ENCODE results near the gene FBXW7.

The FBXW7 gene

GRCh38 chr4:152464030-152464823 is 71.7 kb downstream of the FBXW7 start:
- DNase-seq: no peak

- no peak for DNase-seq
Measured at GRCh38 chr4:152463562-152463961, 72.3 kb downstream of the FBXW7 start.

GRCh38 chr4:152462695-152463094 is 73.2 kb downstream of the FBXW7 start:
- DNase-seq: no peak

DNA sequence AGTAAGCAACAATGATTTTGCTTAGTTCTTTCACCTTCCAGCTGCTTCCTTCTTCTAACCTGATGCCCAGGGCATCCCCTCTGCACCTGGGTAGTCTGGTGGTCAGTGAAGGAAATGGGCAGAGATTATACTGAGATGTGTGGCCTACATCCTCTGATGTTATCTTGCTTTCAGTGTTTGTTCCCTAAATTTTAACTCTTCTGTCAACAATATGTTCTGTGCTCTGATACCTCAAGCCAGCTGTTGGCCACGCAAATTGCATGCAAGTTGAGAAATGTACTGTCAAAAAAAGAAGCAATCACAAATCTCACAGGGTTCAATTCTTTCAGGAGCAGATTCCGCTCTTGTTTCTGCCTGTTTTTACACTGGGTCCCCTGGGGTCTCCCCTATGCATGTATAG is 73.8 kb downstream of the FBXW7 start:
- no peak for DNase-seq

DNA sequence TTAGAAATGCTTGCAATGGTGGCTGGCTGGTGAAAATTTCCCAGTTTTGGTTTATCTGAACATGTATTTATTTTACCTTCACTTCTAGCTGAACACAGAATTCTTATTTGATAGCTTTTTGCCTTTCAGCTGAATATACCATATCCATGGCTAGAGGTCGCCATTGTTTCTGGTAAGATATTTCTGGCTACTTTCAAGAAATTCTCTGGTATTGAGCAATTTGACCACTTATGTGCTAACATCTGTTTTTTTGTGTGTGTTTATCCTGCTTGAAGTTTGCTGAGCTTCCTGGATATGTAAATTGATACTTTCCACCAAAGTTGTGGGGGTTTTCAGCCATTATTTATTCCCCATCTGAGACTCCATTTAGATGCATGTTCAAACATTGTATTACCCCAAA is 75.4 kb downstream of the FBXW7 start:
- DNase-seq: no peak

DNA sequence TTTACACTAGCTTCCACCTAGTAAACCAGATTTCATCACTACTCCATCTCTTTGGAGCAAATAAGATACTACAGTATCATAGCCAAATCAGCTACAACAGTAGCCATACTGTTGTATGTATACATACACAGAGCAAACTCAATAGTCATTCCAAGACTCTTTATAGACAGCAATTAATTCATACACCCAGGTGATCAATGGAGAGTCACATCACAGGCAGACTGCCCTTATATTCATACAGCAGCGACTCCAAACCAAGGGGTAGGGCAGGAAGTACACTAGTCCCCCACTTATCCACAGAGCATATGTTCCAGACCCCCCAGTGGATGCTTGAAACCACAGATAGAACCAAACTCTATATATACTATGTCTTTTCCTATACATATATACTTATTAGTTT is 76.6 kb downstream of the FBXW7 start:
- no peak for DNase-seq

DNA sequence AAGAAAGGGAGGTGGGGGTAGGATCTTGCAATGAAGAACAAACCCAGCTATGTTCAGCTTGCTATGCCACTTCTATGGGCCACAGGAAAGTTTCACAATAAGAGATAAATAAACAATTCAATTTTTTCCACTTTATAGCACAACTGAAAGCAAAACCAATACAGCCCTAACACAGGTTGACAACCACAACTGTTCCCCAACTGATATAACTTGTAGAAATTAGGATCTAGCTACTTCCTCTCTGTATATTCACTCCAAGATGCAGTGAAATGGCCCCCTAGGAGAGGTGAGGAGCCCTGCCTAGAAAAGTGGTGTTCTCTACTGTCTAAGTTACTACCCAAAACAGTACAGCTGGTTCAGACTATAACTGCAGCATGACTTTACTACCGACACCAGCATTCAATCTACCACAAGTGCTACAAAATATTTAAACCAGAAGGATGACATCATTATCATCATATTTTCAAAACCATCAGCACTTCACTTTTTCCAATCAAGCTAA is 77.0 kb downstream of the FBXW7 start:
- no peak for DNase-seq

GRCh38 chr4:152456609-152457008 is 79.3 kb downstream of the FBXW7 start:
- DNase-seq: no peak

GRCh38 chr4:152455311-152455710 is 80.6 kb downstream of the FBXW7 start:
- no peak for DNase-seq

DNA sequence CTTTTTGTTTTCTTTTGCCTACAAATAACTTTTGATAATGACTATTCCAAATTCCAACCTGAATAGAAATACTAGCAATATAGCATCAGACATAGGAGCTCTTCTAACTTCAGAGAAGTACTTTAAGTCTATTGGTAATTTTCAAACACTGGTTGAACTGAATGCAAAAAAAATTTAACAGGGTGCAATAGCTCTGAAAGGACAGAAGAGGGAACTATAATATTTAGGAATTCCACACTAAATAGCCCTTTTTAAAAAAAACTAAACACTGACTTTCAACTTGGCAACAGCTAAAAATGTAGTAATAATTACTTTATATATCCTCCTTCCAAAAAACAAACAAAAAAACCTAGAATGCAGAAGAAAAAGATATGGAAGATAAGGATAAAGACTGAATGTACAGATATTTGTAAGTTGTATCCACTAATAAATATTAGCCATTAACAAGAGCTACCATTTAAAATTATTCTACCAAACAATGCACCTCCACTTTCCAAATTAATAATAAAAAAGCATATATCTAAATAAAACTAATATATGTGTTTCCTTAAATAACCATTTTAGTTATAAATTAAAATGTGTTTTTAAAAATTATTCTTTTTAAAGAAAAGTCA is 81.4 kb downstream of the FBXW7 start:
- no peak for DNase-seq

GRCh38 chr4:152451496-152451895 is 84.4 kb downstream of the FBXW7 start:
- no peak for DNase-seq

GRCh38 chr4:152448854-152449253 is 87.0 kb downstream of the FBXW7 start:
- peak; percentile 10 for DNase-seq

GRCh38 chr4:152448038-152448707 is 87.7 kb downstream of the FBXW7 start:
- DNase-seq: peak; percentile 77

DNA sequence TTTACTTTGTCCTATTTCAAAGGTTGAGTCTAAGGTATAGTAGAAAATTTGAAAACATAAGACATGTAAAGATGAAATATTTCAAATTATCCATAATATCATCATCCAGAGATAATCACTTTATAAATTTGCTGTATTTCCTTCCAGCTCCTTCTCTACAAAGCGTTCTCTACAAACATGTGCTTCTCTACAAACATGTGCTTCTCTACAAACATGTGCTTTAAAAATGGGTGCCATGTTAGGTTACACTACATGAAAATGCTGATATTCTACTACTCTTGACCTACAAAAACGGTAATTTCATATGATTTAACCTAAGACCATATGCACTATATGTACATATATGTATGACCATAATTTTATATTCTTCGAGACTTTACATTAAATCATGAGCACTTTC is 92.0 kb downstream of the FBXW7 start:
- DNase-seq: no peak

DNA sequence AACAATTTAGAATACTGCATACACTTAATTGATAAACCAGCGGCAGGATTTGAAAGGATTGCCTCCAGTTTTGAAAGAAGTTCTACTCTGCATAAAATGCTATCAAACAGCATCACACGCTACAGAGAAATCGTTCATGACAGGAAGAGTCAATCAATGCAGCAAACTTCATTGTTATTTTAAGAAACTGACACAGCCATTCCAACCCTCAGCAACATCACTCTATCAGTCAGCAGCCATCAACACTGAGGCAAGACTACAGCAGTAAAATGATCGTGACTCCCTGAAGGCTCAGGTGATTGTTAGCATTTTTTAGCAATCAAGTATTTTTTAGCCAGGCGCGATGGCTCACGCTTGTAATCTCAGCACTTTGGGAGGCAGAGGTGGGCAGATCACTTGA is 98.3 kb downstream of the FBXW7 start:
- DNase-seq: no peak

- peak; percentile 1 for DNase-seq
Measured at GRCh38 chr4:152436384-152436783, 99.5 kb downstream of the FBXW7 start.

DNA sequence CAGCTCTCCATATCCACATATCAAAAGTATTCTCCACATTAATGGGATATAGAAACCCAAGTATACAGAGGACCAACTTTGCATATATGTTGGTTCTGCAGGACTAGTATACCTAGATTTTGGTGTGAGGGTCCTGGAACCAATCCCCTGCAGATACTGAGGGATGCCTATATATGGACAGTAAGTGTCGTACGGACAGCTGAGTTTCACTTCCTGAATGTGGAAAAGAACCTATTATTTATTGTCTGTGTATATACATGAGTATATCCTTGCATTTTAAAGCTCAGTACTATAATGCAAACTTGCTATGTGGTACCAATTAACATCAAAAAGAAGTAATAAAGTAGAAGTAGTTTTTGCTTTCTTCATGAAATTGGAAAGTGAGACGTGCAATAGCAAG is 101.9 kb downstream of the FBXW7 start:
- DNase-seq: no peak

DNA sequence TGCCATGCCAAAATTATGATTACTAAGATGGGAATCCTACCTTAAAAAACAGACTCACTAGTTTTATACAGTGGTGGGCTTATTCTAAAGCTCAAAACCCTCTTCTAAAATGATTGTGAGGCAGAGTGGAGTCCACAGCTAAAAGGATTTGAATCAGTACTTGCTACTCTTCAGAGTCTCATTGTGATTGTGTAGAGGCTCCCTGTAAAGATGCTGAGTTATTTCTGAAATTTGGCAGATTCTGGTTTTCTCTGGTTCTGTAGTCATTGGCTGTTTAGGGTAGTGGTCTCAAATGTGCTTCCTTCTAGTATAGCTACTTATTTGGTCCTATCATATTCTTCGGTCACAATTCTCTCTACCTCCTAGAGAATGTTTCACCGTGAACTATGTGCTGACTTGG is 104.1 kb downstream of the FBXW7 start:
- DNase-seq: no peak

- no peak for DNase-seq
Measured at GRCh38 chr4:152431291-152431690, 104.6 kb downstream of the FBXW7 start.

- DNase-seq: no peak
Measured at GRCh38 chr4:152430507-152430906, 105.4 kb downstream of the FBXW7 start.

- DNase-seq: no peak
Measured at GRCh38 chr4:152427981-152428380, 107.9 kb downstream of the FBXW7 start.

- DNase-seq: no peak
Measured at GRCh38 chr4:152424977-152425376, 110.9 kb downstream of the FBXW7 start.

DNA sequence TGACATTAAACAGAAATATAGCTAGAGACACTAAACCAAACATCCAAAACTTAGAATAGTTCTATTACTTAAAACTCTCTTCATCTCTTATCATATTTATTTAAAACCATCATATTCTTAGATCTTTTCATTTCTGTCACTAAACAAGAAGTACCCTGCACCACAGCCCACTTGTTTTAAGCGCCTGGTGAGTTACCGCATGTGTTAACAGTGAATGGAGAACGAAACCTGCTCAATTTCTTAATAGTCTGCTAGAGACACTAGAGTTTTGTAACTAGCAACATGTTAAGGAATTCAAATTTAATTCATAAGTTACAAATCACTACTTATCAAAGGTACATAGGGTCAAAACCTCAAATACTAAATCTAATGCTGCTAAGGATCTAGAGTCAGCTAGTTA is 111.5 kb downstream of the FBXW7 start:
- no peak for DNase-seq

- DNase-seq: no peak
Measured at GRCh38 chr4:152422817-152423320, 113.0 kb downstream of the FBXW7 start.

All from NCI-H82 (cell line).